Skeletal muscle satellite cell (primary cell): ENCODE results near the gene LIPC.
A peak's percentile ranks its signal among the peaks of the same experiment; 100 is the strongest.

Experiments used
- H3K27me3 ChIP-seq: 2 replicates; pipeline ENCODE4 v1.7.0; 2013; ENCODE audit warnings: low read length; ENCODE audit not compliant: control insufficient read depth, insufficient read depth
- H3K36me3 ChIP-seq: 2 replicates; pipeline ENCODE4 v1.7.0; 2013; ENCODE audit warnings: mild to moderate bottlenecking, control low read depth, low read length; ENCODE audit not compliant: insufficient read depth
- H3K4me1 ChIP-seq: 2 replicates; pipeline ENCODE4 v1.7.0; 2013; ENCODE audit warnings: low read length; ENCODE audit not compliant: control insufficient read depth, insufficient read depth
- H3K4me2 ChIP-seq: 2 replicates; pipeline ENCODE4 v1.7.0; 2013; ENCODE audit warnings: mild to moderate bottlenecking, low read length
- H3K4me3 ChIP-seq: 2 replicates; pipeline ENCODE4 v1.7.0; 2013; ENCODE audit warnings: low read length
- H3K9ac ChIP-seq: 2 replicates; pipeline ENCODE4 v1.7.0; 2013; ENCODE audit warnings: mild to moderate bottlenecking, low read depth, low read length, moderate library complexity
- H3K9me3 ChIP-seq: replicated peaks from 2 replicates; pipeline ENCODE4 v1.7.0; 2013; ENCODE audit warnings: mild to moderate bottlenecking, control low read depth, low read length

Gene LIPC

GRCh38 chr15:58478035-58478434 lies 46.2 kb downstream of the LIPC start:
- no peak overlapping the region for H3K4me2 ChIP-seq
- no peak overlapping the region for H3K4me3 ChIP-seq
- no peaks in the 10 kb centered on the region for H3K27me3 ChIP-seq
- H3K4me1 ChIP-seq = peaks cover 20% of the 10 kb centered on the region
- no peaks in the 10 kb centered on the region for H3K36me3 ChIP-seq
- H3K9ac ChIP-seq = no peak overlapping the region
- no peaks in the 10 kb centered on the region for H3K9me3 ChIP-seq

GRCh38 chr15:58478579-58478978 lies 46.8 kb downstream of the LIPC start:
- H3K9ac ChIP-seq = no peak overlapping the region
- H3K9me3 ChIP-seq = no peaks in the 10 kb centered on the region
- no peak overlapping the region for H3K4me2 ChIP-seq
- H3K4me1 ChIP-seq = peaks cover 15% of the 10 kb centered on the region
- H3K4me3 ChIP-seq = no peak overlapping the region
- H3K36me3 ChIP-seq = no peaks in the 10 kb centered on the region
- no peaks in the 10 kb centered on the region for H3K27me3 ChIP-seq

GRCh38 chr15:58479941-58480340 lies 48.1 kb downstream of the LIPC start:
- Histone ChIP-seq H3K4me3 (no peak overlapping the region), H3K9ac (no peak overlapping the region), H3K9me3 (no peaks in the 10 kb centered on the region), H3K4me1 (peaks cover 11% of the 10 kb centered on the region), H3K27me3 (no peaks in the 10 kb centered on the region), H3K36me3 (no peaks in the 10 kb centered on the region), H3K4me2 (no peak overlapping the region)

- Histone ChIP-seq H3K36me3 (no peaks in the 10 kb centered on the region), H3K27me3 (no peaks in the 10 kb centered on the region), H3K4me1 (no peaks in the 10 kb centered on the region), H3K9ac (no peak overlapping the region), H3K4me2 (no peak overlapping the region), H3K9me3 (no peaks in the 10 kb centered on the region), H3K4me3 (no peak overlapping the region)
Observed at GRCh38 chr15:58483376-58483775, 51.6 kb downstream of the LIPC start.

GRCh38 chr15:58484791-58485600 lies 53.2 kb downstream of the LIPC start:
- Histone ChIP-seq H3K9me3 (no peaks in the 10 kb centered on the region), H3K4me3 (no peak overlapping the region), H3K9ac (no peak overlapping the region), H3K36me3 (no peaks in the 10 kb centered on the region), H3K27me3 (no peaks in the 10 kb centered on the region), H3K4me2 (no peak overlapping the region), H3K4me1 (no peaks in the 10 kb centered on the region)

- no peak overlapping the region for H3K4me2 ChIP-seq
- H3K27me3 ChIP-seq = no peaks in the 10 kb centered on the region
- H3K4me1 ChIP-seq = no peaks in the 10 kb centered on the region
- no peaks in the 10 kb centered on the region for H3K36me3 ChIP-seq
- H3K9me3 ChIP-seq = no peaks in the 10 kb centered on the region
- no peak overlapping the region for H3K4me3 ChIP-seq
- no peak overlapping the region for H3K9ac ChIP-seq
Observed at GRCh38 chr15:58486062-58486461, 54.3 kb downstream of the LIPC start.

DNA sequence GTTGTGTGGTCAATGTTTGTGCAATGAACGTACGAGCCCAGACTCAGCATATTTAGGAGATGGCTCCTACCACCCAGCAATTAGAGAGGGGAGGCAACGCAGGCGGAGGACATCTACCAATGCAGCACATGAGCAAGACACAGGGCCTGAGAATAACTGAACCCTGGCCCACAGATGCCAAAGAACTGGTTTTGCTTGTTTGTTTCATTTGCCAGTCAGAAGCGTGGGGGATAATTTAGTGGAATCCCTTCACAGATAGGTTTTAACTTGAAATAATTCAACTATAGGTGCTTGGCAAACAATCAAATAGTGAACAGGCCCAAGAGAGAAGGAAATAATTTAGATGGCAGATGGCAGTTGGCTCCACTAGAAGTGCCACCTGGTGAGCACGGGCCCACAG lies 54.8 kb downstream of the LIPC start:
- Histone ChIP-seq H3K27me3 (no peaks in the 10 kb centered on the region), H3K4me2 (no peak overlapping the region), H3K4me1 (no peaks in the 10 kb centered on the region), H3K9me3 (no peaks in the 10 kb centered on the region), H3K4me3 (no peak overlapping the region), H3K9ac (no peak overlapping the region), H3K36me3 (no peaks in the 10 kb centered on the region)

DNA sequence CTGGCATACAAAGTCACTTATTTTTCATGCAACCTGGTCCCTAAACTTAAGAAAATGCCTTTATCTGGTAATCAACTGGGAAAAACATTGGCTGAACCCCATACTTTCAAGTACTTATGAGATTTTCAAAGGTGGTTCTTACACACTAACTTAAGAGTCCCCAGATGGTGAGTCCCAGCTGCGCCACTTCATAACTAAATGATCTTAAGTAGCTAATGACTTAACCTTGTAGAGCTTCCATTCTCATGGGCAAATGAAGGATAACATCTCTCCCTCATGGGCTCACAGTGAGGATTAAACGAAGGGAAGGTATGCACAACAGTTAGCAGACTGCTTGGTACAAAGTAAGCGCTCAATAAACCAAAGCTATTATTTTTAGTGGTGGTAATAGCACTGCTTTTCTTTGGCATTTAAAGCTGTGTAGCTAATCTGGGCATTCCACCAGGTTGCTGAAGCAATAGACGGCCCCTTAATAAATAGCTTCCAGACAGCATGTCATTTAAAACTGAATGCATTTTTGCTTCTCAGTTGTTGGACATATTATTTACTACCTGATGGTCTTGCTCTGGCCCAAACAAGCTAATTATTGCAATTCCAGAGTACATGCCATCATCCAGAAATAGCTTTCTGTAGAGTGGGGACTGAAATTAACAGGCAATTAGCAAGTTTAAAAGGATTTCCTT lies 55.4 kb downstream of the LIPC start:
- no peaks in the 10 kb centered on the region for H3K4me1 ChIP-seq
- H3K4me3 ChIP-seq = no peak overlapping the region
- H3K9me3 ChIP-seq = no peaks in the 10 kb centered on the region
- no peaks in the 10 kb centered on the region for H3K27me3 ChIP-seq
- H3K4me2 ChIP-seq = no peak overlapping the region
- H3K9ac ChIP-seq = no peak overlapping the region
- no peaks in the 10 kb centered on the region for H3K36me3 ChIP-seq

DNA sequence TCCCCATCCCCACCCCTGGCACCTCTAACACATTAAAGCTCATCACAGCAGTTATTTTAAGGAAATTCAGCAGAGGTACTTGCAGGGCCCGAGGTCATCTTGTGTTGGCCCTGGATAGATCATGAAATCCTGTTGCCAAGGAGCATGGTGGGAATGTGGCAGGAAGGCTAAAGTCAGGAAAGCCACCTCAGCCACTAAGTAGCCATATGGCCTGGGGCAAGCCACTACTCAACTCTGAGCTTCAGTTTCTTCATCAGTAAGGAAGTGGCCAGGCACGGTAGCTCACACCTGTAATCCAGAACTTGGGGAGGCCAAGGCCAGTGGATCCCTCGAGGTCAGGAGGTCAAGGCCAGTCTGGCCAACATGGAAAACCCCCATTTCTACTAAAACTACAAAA lies 55.9 kb downstream of the LIPC start:
- H3K9ac ChIP-seq = no peak overlapping the region
- no peaks in the 10 kb centered on the region for H3K9me3 ChIP-seq
- H3K36me3 ChIP-seq = no peaks in the 10 kb centered on the region
- H3K4me1 ChIP-seq = peaks cover 1% of the 10 kb centered on the region
- H3K4me2 ChIP-seq = no peak overlapping the region
- H3K4me3 ChIP-seq = no peak overlapping the region
- H3K27me3 ChIP-seq = no peaks in the 10 kb centered on the region

DNA sequence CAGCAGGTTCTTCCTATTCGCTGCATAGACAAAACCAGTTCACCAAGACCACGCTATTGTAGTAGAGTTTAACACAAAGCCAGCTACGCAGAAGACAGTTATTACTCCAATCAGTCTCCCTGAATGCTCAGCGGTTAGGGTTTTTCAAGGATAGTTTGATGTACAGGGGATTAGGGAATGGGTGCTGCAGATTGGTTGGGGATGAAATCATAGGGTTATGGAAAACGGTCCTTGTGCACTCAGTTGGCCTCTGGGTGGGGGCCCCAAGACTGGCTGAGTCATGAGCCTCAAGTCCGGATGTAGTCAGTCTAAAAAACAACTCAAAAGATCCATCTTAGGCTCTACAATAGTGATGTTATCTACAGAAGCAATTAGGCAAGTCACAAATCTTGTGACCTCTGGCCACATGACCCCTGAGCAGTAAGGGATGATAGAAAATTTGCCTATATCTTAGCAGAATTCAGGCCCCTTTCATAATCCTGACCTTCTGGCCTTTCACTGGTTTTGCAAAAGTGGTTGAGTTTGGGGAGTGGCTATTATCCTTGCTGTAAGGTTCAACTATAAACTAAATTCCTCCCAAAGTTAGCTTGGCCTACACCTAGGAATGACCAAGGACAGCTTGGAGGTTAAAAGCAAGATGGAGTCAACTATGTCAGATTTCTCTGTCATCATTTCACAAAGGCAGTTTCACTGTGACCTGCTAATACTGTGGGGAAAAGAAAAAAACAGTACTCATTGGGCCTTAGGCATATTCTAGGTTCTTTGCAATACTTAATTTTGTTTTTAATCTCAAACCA lies 57.7 kb downstream of the LIPC start:
- no peak overlapping the region for H3K9ac ChIP-seq
- no peak overlapping the region for H3K4me3 ChIP-seq
- no peak overlapping the region for H3K4me2 ChIP-seq
- no peaks in the 10 kb centered on the region for H3K36me3 ChIP-seq
- no peaks in the 10 kb centered on the region for H3K27me3 ChIP-seq
- peaks cover 6% of the 10 kb centered on the region for H3K4me1 ChIP-seq
- H3K9me3 ChIP-seq = no peaks in the 10 kb centered on the region

DNA sequence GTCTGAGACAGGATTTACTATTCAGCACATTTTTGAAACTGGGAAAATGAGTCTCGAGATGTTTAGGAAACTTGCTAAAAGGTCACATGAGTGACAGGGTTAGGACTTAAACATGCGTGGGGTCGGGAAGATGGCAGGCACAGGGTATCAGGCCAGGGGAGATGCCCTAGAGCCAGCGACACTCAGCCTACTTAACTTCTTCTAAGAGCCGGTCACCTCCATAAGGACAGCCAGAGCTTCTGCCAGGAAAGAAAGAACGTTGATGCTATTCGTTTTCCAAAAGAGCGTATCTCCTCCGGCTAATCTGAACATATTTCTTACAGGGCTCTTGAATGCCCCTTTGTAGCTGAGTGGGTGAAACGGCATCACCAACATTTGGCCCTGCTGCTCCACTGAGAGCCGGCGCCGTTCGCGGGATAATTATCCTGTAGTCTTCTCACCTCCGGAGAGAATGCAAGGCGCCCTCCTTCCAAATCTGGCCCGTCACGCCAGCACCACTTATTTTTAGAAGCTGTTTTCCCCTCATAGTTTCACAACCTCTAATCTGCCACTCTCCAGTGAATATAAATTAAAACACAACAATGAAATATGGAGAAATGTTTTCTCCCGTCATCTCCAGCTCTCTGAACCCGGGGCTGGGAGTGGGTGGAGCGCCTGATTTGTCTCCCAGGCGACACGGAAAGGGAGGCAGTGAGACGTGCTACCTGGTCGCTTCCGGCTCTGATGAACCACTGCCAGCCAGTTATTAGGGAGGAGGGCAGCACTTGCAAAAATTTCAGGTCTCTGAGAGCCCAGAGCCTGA lies 58.5 kb downstream of the LIPC start:
- Histone ChIP-seq H3K4me3 (no peak overlapping the region), H3K27me3 (no peaks in the 10 kb centered on the region), H3K4me2 (peak overlapping the region; percentile 50), H3K36me3 (no peaks in the 10 kb centered on the region), H3K9me3 (no peaks in the 10 kb centered on the region), H3K9ac (no peak overlapping the region), H3K4me1 (peaks cover 6% of the 10 kb centered on the region)
